GM19328 (cell line): ENCODE results near the gene ERC2.

Experiments used
- ATAC-seq: cut with Tn5 transposase; IDR thresholded peaks from one replicate; pipeline ENCODE4 v1.9.1; 2021; ENCODE audit warnings: mild to moderate bottlenecking, moderate library complexity; ENCODE audit not compliant: unreplicated experiment

ERC2 gene

GRCh38 chr3:55473788-55474187, 994.5 kb downstream of the ERC2 start:
- no peak for ATAC-seq

GRCh38 chr3:55471522-55472280, 996.6 kb downstream of the ERC2 start:
- no peak for ATAC-seq

GRCh38 chr3:55471084-55471483, 997.2 kb downstream of the ERC2 start:
- ATAC-seq, result no peak

- ATAC-seq, result no peak
Measured at GRCh38 chr3:55469957-55470526, 998.2 kb downstream of the ERC2 start.

GRCh38 chr3:55468251-55468650, 1000.0 kb downstream of the ERC2 start:
- no peak for ATAC-seq

DNA sequence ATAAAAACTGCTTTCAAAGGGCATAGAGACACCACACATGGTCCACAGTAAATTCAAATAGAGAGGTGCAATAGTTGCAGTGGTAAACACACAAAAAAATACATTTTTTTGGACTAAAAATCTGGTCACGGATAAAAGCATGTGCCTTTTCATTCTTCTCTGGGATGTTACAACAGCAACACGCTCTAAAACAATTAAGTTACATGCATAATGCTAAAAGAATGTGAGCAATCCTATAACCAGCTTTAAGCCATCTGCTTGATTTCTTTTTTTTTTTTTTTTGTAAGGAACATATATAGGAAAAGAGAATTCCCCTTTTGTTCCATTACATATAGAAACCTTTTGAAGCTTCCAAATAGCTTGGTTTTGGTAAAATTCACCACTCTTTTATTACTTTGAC, 1001.2 kb downstream of the ERC2 start:
- no peak for ATAC-seq

- no peak for ATAC-seq
Measured at GRCh38 chr3:55466526-55466925, 1001.7 kb downstream of the ERC2 start.

DNA sequence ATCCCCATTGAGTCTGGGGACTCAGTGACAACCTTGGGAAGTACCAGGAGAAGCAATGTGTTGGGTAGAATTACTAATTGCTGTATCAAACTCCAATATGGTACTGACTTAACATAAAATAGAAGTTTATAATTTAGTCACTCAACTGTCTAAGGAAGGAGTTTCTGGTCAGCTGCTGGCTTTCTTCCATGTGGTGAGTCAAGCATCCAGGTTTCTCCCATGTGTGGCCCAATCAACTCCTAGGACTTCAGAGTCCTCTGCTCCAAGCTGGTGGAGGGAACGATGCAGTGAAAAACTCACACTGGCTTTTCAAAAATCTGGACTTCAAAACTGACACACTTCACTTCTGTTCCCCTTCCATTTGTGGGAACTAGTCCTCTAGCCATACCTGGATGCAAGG, 1006.4 kb downstream of the ERC2 start:
- ATAC-seq, result no peak

DNA sequence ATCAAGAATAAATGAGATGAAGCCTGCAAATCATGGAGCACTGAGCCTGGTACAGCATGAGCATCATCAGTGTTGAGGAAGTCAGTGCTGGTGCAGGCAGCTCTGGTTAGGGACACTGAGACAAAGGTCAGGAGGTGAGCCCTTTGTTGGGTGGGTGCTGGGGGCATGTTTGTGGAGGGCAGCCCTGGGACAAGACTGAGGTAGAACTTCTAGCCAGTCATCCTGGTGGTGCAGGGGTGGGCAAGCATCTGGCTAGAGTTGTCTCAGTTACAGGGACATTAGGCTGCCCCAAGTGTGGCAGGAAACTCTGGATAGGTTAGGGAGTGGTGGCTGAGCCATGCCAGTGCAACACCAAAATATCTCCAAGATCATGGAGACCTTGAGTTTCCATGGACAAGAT, 1008.4 kb downstream of the ERC2 start:
- ATAC-seq, result no peak
